MV-4-11 (cell line): ENCODE results near the gene MTMR11.
"Not testable (repeated sequence)": the region's sequence is repeated elsewhere in the genome, so short reads cannot be mapped to it uniquely, and the experiment has no call there.

ENCODE experiments used
- DNase-seq: peaks from one replicate; lab custom pipeline; 2025; lab: John Stamatoyannopoulos, UW

Gene MTMR11

GRCh38 chr1:149896575-149896974, 40.1 kb downstream of the MTMR11 start:
- no peak for DNase-seq

GRCh38 chr1:149888999-149889289, 47.7 kb downstream of the MTMR11 start:
- no peak for DNase-seq

DNA sequence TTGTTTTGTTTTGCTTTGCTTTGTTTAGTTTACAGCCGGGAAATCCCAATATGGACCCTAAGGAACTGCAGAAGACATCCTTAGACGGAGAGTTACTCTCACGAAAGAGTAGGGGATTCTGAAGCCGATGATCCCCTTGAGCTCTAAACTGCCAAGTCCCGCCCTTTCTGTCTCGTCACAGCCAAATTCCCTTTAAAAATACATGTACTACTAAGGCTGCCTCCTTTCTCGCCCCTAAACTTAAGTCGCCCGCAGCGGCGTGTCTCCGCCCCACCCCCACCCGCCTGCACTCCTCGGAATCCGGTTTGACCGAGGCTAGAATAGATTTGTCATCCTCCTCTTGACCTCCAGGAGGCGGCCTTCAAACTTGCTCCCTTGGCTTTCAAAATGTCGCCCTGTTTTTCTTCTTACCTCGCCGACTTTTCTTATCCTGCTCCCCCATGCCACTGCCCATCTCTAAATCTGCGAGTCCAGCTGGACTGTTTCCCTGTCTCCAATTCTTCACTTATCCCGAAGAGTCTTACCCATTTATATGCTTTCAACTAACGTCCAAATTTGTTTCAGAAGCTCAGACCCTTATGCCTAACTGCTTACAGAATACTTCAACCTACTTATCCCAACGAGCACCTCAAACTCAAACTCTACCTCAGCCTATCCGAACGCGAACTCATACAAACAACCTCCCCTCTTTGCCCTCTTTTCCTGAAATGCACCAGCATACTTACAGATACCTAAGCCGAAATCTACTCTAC, 48.3 kb downstream of the MTMR11 start:
- DNase-seq = peak; percentile 100

DNA sequence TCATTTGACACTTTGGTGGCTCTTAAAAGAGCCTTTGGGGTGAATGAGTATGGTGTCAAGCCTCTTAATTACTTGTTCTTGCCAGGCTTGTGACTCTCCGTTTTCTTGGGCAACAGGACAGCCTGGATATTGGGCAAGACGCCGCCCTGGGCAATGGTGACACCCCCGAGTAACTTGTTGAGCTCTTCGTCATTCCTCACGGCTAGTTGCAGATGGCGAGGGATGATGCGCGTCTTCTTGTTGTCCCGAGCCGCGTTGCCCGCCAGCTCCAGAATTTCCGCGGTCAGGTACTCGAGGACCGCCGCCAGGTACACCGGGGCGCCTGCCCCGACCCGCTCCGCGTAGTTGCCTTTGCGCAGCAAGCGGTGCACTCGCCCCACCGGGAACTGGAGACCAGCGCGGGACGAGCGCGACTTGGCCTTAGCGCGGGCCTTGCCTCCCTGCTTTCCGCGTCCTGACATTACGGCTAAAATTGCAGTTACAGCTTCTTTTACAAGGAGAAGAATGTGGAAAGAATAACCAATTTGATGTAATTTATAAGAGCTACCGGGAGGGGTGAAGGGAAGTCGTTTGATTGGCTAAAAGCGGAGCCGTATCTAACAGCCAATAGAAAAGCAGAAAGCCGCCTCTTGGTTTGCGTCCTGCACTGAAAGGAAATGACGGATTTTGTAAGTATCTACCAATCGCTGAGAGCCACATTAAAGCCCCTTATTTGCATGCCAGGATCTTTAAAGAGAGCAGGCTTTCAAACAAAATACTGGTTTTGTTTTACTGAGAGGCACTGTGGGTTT, 49.0 kb downstream of the MTMR11 start:
- DNase-seq = peak; percentile 100

GRCh38 chr1:149887196-149887455, 49.6 kb downstream of the MTMR11 start:
- DNase-seq = not testable (repeated sequence)

DNA sequence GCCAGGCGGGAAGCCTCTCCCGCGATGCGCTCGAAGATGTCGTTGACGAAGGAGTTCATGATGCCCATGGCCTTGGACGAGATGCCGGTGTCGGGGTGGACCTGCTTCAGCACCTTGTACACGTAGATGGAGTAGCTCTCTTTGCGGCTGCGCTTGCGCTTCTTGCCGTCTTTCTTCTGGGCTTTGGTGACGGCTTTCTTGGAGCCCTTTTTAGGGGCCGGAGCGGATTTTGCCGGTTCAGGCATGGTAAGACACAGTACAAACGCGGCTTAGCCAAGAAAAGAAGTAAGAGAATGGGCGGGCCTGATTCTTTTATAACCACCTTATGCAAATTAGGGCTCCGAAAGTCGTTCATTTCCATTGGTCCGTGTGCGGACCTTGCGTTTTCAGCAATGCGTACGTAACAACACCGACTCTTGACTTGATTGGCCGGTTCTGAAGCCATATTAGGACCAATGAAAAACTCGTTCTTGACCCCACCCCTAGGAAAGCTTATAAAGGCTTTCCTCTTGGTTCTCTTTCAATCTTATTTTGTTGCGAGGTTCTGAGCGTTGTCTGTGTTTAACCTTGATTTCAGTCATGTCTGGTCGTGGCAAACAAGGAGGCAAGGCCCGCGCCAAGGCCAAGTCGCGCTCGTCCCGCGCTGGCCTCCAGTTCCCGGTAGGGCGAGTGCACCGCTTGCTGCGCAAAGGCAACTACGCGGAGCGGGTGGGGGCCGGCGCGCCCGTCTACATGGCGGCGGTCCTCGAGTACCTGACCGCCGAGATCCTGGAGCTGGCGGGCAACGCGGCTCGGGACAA, 50.1 kb downstream of the MTMR11 start:
- DNase-seq = peak; percentile 99

DNA sequence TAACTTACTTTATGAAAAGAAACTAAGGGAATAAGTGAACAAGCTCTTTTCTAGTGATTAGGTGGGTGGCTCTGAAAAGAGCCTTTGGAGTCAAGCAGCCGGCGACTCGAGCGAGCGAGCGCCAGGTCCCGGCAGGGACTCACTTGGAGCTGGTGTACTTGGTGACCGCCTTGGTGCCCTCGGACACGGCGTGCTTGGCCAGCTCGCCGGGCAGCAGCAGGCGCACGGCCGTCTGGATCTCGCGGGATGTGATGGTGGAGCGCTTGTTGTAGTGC, 50.6 kb downstream of the MTMR11 start:
- not testable (repeated sequence) for DNase-seq

- DNase-seq = peak; percentile 82
Observed at GRCh38 chr1:149885339-149886120, 51.1 kb downstream of the MTMR11 start.

DNA sequence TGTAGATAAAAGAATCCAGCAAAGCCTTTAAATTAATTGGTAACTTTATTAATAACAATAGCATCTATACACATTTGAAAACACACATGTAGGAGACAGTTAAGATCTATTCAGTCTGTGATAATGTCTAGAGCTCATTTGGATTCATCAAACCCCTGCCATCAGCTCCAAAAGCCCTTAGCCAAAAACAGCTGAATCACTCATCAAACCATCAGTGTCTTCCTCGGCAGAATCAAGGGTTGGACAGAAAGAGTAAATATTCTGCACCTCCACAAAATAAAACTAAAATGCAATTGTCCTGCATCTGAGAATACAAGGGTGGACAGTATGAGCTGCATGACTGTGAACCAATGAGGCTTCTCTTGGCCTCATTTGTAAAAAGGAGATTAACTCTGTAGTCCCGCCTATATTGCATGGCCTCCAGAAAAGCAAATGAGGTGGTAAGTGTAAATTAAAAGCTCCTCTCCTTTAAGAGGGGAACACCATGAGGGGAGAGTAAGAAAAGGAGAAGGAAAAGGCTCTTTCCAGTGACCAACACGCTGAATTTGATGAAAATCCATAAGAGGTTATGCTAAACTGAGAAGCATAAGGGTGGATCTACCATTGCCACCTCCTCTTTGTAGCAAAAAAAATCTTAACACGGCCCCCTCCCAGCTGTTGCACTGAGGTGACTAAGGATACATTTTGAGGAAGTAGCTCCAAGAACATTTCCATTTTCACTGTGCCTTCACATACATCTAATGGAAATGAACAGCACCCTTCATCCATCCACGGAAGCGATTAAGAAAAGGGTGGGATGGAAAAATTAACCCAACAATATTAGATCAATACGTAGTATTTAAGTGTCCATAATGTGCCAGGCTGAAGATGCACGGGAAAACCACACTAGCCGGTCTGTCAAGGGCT, 52.0 kb downstream of the MTMR11 start:
- DNase-seq = peak; percentile 89

DNA sequence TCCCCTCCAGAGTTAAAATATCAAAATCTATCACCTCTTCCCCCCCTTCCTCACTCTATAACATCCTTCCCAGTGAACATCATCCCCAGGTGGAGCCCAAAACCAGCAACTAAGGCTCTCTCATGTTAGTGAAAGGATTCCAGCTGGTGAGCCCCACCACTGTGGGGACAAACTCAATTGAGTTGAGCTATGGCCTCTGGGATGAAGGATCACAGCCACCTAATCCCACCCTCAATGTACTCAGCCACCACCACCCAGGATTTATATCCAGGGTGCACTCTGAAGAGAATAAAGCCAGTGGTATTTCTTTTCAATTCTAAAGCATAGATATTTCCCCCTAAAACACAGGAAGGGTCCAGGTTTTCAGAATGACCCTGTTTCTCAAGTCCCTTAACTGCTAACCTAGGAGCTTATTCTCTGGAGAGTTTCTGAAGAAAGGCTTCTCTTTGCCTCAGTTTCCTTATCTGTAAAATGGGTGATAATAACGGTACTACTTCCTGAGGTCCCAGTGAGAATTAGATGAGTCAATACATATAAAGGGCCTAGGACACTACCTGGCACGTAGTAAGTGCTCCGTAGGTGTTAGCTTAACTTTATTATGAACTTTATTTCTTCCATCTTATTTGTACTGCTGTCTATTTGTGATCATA, 53.0 kb downstream of the MTMR11 start:
- DNase-seq = no peak

GRCh38 chr1:149881876-149882275, 54.8 kb downstream of the MTMR11 start:
- no peak for DNase-seq

GRCh38 chr1:149879556-149879955, 57.1 kb downstream of the MTMR11 start:
- no peak for DNase-seq
